K562 (cell line): ENCODE results near the gene DNAH8. TPM values are rescaled to one million over a fixed set of nuclear protein-coding genes. Genes with fewer than 3 reads are reported as not detected.

Experiments
- DNMT1 ChIP-seq: fragments of 450-650 bp; IDR thresholded peaks from 2 replicates; pipeline ENCODE4 v1.6.1; 2016; ENCODE audit warnings: antibody characterized with exemption, mild to moderate bottlenecking
- ELF2 ChIP-seq: fragments of 250-450 bp; sonication (Bioruptor Pico); IDR thresholded peaks from 2 replicates; pipeline ENCODE4 v1.5.0; 2021; ENCODE audit warnings: mild to moderate bottlenecking
- KDM5B ChIP-seq: fragments of 200-600 bp; sonication (generic); IDR thresholded peaks from 2 replicates; pipeline ENCODE4 v1.6.1; 2012; ENCODE audit warnings: low read depth, mild to moderate bottlenecking, moderate library complexity, low read length, control low read depth, inconsistent platforms; ENCODE audit not compliant: insufficient replicate concordance
- PCBP1 ChIP-seq: fragments of 200-400 bp; formaldehyde crosslinking; IDR thresholded peaks from 2 replicates; pipeline ENCODE4 v1.6.1; 2018; ENCODE audit warnings: mild to moderate bottlenecking, low read depth, low read length; ENCODE audit not compliant: poor library complexity, severe bottlenecking
- RREB1 ChIP-seq: fragments of 250-450 bp; sonication (Bioruptor Pico); IDR thresholded peaks from 2 replicates; pipeline ENCODE4 v1.4.0; 2020
- SMC3 ChIP-seq: conservative IDR thresholded peaks from 2 replicates; pipeline ENCODE4 v1.6.1; 2011; ENCODE audit warnings: low read depth, low read length, improper control_type of control experiment; ENCODE audit not compliant: insufficient read depth
- TAF15 ChIP-seq: fragments of 200-400 bp; formaldehyde crosslinking; IDR thresholded peaks from 2 replicates; pipeline ENCODE4 v1.6.1; 2017; ENCODE audit warnings: mild to moderate bottlenecking, low read depth, low read length, moderate library complexity
- TAF9B ChIP-seq: fragments of 450-650 bp; IDR thresholded peaks from 2 replicates; pipeline ENCODE4 v1.6.1; 2018; ENCODE audit warnings: mild to moderate bottlenecking; ENCODE audit not compliant: partially characterized antibody
- TEAD4 ChIP-seq, 2 experiments: sonication (generic) in 1 of 2; formaldehyde crosslinking in 1 of 2; IDR thresholded peaks; 2 replicates each; pipeline versions ENCODE4 v1.6.1 to v1.8.0; 2012 to 2022; ENCODE audit warnings: borderline replicate concordance in 1 of 2, inconsistent platforms in 1 of 2, low read length in 1 of 2, mild to moderate bottlenecking in 1 of 2, missing genetic modification reagents in 1 of 2
- ZFP36 ChIP-seq: fragments of 150-350 bp; IDR thresholded peaks from 2 replicates; pipeline ENCODE4 v1.6.1; 2018; ENCODE audit warnings: low read length, low read depth; ENCODE audit not compliant: partially characterized antibody
- ZNF239 ChIP-seq: fragments of 250-450 bp; sonication (Bioruptor Pico); IDR thresholded peaks from 2 replicates; pipeline ENCODE4 v1.4.0; 2020; ENCODE audit warnings: mild to moderate bottlenecking
- polyA plus RNA-seq, 8 experiments: library from polyadenylated mRNA; depleted of rRNA in 4 of 8; stranded (reverse) in 5 of 8; unstranded in 3 of 8; fragments of >200 nt; fragmentation: Nextera tagmentation in 2 of 8; fragmentation: Illumina TruSeq in 1 of 8; extraction: Ambion mirVana in 2 of 8; extraction: Trizol in 1 of 8; gene quantifications; 2 replicates each; pipeline versions ENCODE4 v1.2.1 to v1.2.3, GENCODE V29; 2011 to 2014; ENCODE audit warnings: inconsistent platforms in 1 of 8, missing spikeins in 1 of 8
- total RNA-seq, 7 experiments: library from RNA; depleted of rRNA in 6 of 7; stranded (reverse); fragments of >200 nt in 6 of 7; fragmentation: Illumina TruSeq in 2 of 7; extraction: Trizol in 2 of 7; gene quantifications; 2 replicates each; pipeline versions ENCODE4 v1.2.1 to v1.2.3, GENCODE V29; 2011 to 2021; ENCODE audit warnings: low replicate concordance in 1 of 7
- TF ChIP-seq, protein P1 (sequence below): fragments of 450-650 bp; formaldehyde crosslinking; IDR thresholded peaks from 2 replicates; pipeline ENCODE4 v1.4.0; 2020; ENCODE audit warnings: mild to moderate bottlenecking, moderate library complexity
- TF ChIP-seq, protein P2 (sequence below), 2 experiments: fragments of 450-650 bp; conservative IDR thresholded peaks; 2 replicates each; pipeline ENCODE4 v1.6.1; 2017; ENCODE audit warnings: mild to moderate bottlenecking in 2 of 2, moderate library complexity in 2 of 2

The DNAH8 gene
- total and polyA plus RNA-seq, 9 of the 15 experiments (the other 6 are each of a cell fraction or from before 2014, with no cell fraction given), result 1.2 to 4.2 (median 2.9) TPM

GRCh38 chr6:38671885-38672467 lies 43.1 kb upstream of the DNAH8 start (continued):
- no peak for TF ChIP-seq RREB1 (CRISPR knock-in tag)
- no peak for TF ChIP-seq PCBP1
- TF ChIP-seq, protein P1, sequence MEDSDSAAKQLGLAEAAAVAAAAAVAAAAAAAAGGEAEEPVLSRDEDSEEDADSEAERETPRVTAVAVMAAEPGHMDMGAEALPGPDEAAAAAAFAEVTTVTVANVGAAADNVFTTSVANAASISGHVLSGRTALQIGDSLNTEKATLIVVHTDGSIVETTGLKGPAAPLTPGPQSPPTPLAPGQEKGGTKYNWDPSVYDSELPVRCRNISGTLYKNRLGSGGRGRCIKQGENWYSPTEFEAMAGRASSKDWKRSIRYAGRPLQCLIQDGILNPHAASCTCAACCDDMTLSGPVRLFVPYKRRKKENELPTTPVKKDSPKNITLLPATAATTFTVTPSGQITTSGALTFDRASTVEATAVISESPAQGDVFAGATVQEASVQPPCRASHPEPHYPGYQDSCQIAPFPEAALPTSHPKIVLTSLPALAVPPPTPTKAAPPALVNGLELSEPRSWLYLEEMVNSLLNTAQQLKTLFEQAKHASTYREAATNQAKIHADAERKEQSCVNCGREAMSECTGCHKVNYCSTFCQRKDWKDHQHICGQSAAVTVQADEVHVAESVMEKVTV (CRISPR knock-in tag), result peak; percentile 62
- no peak for TF ChIP-seq ZFP36
- TF ChIP-seq DNMT1, result no peak
- TF ChIP-seq ZNF239 (CRISPR knock-in tag), result no peak
- TF ChIP-seq ELF2 (CRISPR knock-in tag), result no peak
- peak; percentile 32; the same call in 1 of the 2 replicates for TF ChIP-seq SMC3
- no peak for TF ChIP-seq TEAD4 (IDR thresholded peaks at IDR 0.05; ENCODE audit: low read length)
- no peak for TF ChIP-seq TEAD4 (CRISPR knock-in tag; IDR thresholded peaks at IDR 0.05; ENCODE audit: borderline replicate concordance)
- TF ChIP-seq, protein P2, sequence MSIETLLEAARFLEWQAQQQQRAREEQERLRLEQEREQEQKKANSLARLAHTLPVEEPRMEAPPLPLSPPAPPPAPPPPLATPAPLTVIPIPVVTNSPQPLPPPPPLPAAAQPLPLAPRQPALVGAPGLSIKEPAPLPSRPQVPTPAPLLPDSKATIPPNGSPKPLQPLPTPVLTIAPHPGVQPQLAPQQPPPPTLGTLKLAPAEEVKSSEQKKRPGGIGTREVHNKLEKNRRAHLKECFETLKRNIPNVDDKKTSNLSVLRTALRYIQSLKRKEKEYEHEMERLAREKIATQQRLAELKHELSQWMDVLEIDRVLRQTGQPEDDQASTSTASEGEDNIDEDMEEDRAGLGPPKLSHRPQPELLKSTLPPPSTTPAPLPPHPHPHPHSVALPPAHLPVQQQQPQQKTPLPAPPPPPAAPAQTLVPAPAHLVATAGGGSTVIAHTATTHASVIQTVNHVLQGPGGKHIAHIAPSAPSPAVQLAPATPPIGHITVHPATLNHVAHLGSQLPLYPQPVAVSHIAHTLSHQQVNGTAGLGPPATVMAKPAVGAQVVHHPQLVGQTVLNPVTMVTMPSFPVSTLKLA (conservative IDR thresholded peaks at IDR 0.05), result 0 out of 4 replicates have a peak, but pooled peaks of 1 of the 2 experiments have one; percentile 31
- no peak for TF ChIP-seq KDM5B
- peak; percentile 21 for TF ChIP-seq TAF9B
- TF ChIP-seq TAF15, result no peak
